Karpas-422 (cell line): ENCODE results near the gene CATSPER3. TPM values are rescaled to one million over a fixed set of nuclear protein-coding genes. Genes with fewer than 3 reads are reported as not detected.
"Not testable (repeated sequence)": the region's sequence is repeated elsewhere in the genome, so short reads cannot be mapped to it uniquely, and the experiment has no call there.

Experiments
- DNase-seq: peaks from one replicate; pipeline ENCODE4 v3.0.0-alpha.2; 2015
- H2AFZ ChIP-seq: fragments of 200-600 bp; sonication (generic); 2 replicates; pipeline ENCODE4 v1.6.1; 2014; ENCODE audit warnings: antibody characterized with exemption, low read length, mixed read lengths
- H3K27ac ChIP-seq: fragments of 200-600 bp; sonication (generic); 2 replicates; pipeline ENCODE4 v1.5.1; 2014; ENCODE audit warnings: mild to moderate bottlenecking, low read length, moderate library complexity
- H3K27me3 ChIP-seq: fragments of 200-600 bp; sonication (generic); 2 replicates; pipeline ENCODE4 v1.6.1; 2014; ENCODE audit warnings: low read length, mixed read lengths
- H3K36me3 ChIP-seq: fragments of 200-600 bp; sonication (generic); 2 replicates; pipeline ENCODE4 v1.6.1; 2014; ENCODE audit warnings: low read length, mixed read lengths; ENCODE audit not compliant: insufficient read depth
- H3K4me1 ChIP-seq: fragments of 200-600 bp; sonication (generic); 2 replicates; pipeline ENCODE4 v1.6.1; 2014; ENCODE audit warnings: mild to moderate bottlenecking, low read length, mixed read lengths
- H3K4me2 ChIP-seq: fragments of 200-600 bp; sonication (generic); 2 replicates; pipeline ENCODE4 v1.6.1; 2014; ENCODE audit warnings: low read length, low read depth, mild to moderate bottlenecking; ENCODE audit not compliant: poor library complexity, severe bottlenecking
- H3K4me3 ChIP-seq: fragments of 200-600 bp; sonication (generic); 2 replicates; pipeline ENCODE4 v1.5.1; 2014; ENCODE audit warnings: mild to moderate bottlenecking, antibody characterized with exemption, low read length, mixed read lengths
- H3K79me2 ChIP-seq: fragments of 200-600 bp; sonication (generic); 2 replicates; pipeline ENCODE4 v1.6.1; 2014; ENCODE audit warnings: mild to moderate bottlenecking, low read length, mixed read lengths
- H3K9ac ChIP-seq: fragments of 200-600 bp; sonication (generic); 2 replicates; pipeline ENCODE4 v1.6.0; 2014; ENCODE audit warnings: low read length
- H3K9me2 ChIP-seq: fragments of 200-600 bp; sonication (generic), shearing (Covaris generic); replicated peaks from 2 replicates; pipeline ENCODE4 v1.6.0; 2014; ENCODE audit warnings: mild to moderate bottlenecking, low read length, moderate library complexity; ENCODE audit not compliant: insufficient read depth
- H3K9me3 ChIP-seq: fragments of 300-700, 200-600 bp; sonication (generic); 2 replicates; pipeline ENCODE4 v1.6.1; 2014; ENCODE audit warnings: low read length, mixed read lengths
- H4K20me1 ChIP-seq: fragments of 200-600 bp; sonication (generic); 2 replicates; pipeline ENCODE4 v1.6.1; 2014; ENCODE audit warnings: mild to moderate bottlenecking, antibody characterized with exemption, low read length, low read depth; ENCODE audit not compliant: insufficient read depth
- total RNA-seq: library from RNA; depleted of rRNA; stranded (reverse); fragments of >200 nt; shearing (Covaris generic); gene quantifications from 2 replicates; pipeline ENCODE4 v1.2.3, GENCODE V29; 2014; ENCODE audit warnings: low replicate concordance

Gene CATSPER3
- total RNA-seq, 1 experiment from 2014 or later, result not detected

GRCh38 chr5:134997015-134997414 lies 29.3 kb downstream of the CATSPER3 start:
- Histone ChIP-seq H3K79me2 (no peaks in the 10 kb centered on the region), H2AFZ (no peak overlapping the region), H3K9me3 (no peaks in the 10 kb centered on the region), H3K9ac (no peak overlapping the region), H3K27ac (no peak overlapping the region), H3K4me2 (no peak overlapping the region), H4K20me1 (no peaks in the 10 kb centered on the region), H3K4me3 (no peak overlapping the region), H3K9me2 (no peaks in the 10 kb centered on the region), H3K36me3 (no peaks in the 10 kb centered on the region), H3K27me3 (no peaks in the 10 kb centered on the region), H3K4me1 (peaks cover 20% of the 10 kb centered on the region)
- no peak for DNase-seq

DNA sequence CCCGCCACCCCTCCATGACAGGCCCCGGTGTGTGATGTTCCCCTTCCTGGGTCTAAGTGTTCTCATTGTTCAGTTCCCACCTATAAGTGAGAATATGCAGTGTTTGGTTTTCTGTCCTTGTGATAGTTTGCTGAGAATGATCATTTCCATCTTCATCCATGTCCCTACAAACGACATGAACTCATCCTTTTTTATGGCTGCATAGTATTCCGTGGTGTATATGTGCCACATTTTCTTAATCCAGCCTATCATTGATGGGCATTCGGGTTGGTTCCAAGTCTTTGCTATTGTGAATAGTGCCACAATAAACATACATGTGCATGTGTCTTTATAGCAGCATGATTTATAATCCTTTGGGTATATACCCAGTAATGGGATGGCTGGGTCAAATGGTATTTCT lies 30.4 kb downstream of the CATSPER3 start:
- H3K9me2 ChIP-seq, H3K4me3 ChIP-seq, H4K20me1 ChIP-seq, H3K27ac ChIP-seq, H3K4me2 ChIP-seq, H2AFZ ChIP-seq, H3K9me3 ChIP-seq, DNase-seq, H3K36me3 ChIP-seq, H3K79me2 ChIP-seq, H3K9ac ChIP-seq, H3K27me3 ChIP-seq: not testable (repeated sequence)
- H3K4me1 ChIP-seq, result peaks cover 20% of the 10 kb centered on the region

- no peak overlapping the region for H3K27ac ChIP-seq
- no peak overlapping the region for H3K9ac ChIP-seq
- no peak for DNase-seq
- no peaks in the 10 kb centered on the region for H3K27me3 ChIP-seq
- H3K4me1 ChIP-seq, result no peaks in the 10 kb centered on the region
- H3K9me2 ChIP-seq, result no peaks in the 10 kb centered on the region
- no peaks in the 10 kb centered on the region for H4K20me1 ChIP-seq
- H2AFZ ChIP-seq, result no peak overlapping the region
- no peak overlapping the region for H3K4me3 ChIP-seq
- no peaks in the 10 kb centered on the region for H3K79me2 ChIP-seq
- H3K4me2 ChIP-seq, result no peak overlapping the region
- H3K9me3 ChIP-seq, result no peaks in the 10 kb centered on the region
- H3K36me3 ChIP-seq, result no peaks in the 10 kb centered on the region
These were observed 36.7 kb downstream of the CATSPER3 start for GRCh38 chr5:135004376-135004775.

DNA sequence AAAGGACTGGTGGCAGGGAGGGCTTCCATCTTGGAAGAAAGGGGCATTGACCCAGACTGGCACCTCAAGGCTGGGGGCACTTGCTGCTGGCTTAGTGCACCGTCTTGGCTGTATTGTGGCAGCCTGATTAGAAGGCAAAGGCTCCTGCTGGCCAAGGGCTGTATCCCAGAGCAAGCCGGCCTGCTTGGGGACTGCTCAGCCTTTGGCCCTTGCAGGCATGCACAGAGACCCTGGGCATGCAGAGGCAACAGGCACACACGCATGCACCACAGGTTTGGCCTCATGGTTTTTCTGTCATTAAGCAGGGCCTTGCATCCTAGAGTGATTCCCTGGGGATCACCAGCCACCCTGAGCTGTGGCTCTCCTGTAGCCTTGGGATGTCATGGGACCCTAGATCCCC lies 37.4 kb downstream of the CATSPER3 start:
- H3K4me3 ChIP-seq, result no peak overlapping the region
- no peak for DNase-seq
- H4K20me1 ChIP-seq, result no peaks in the 10 kb centered on the region
- no peaks in the 10 kb centered on the region for H3K36me3 ChIP-seq
- H3K27ac ChIP-seq, result no peak overlapping the region
- H3K4me2 ChIP-seq, result no peak overlapping the region
- H3K9me3 ChIP-seq, result no peaks in the 10 kb centered on the region
- no peaks in the 10 kb centered on the region for H3K9me2 ChIP-seq
- H2AFZ ChIP-seq, result no peak overlapping the region
- no peaks in the 10 kb centered on the region for H3K27me3 ChIP-seq
- H3K79me2 ChIP-seq, result no peaks in the 10 kb centered on the region
- H3K9ac ChIP-seq, result no peak overlapping the region
- no peaks in the 10 kb centered on the region for H3K4me1 ChIP-seq

DNA sequence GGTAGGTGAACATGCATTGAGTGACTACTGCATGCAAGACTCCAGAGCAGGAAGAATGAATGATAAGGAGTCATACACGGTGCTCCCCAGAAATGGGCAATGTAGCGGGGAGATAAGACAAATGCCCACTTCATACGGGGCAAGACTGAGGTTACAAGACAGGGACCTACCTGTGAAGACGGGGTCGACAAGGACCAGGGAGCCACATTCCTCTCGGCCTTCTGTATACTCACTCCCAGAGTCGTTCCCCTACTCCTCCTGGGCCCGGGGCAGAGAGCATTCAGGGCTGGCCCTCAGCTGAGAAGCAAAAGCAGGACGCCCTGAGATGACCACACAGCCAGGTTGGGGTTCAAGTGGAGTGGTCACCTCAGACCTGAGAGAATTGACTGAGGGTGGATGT lies 39.6 kb downstream of the CATSPER3 start:
- no peak for DNase-seq
- no peak overlapping the region for H3K4me2 ChIP-seq
- H3K4me1 ChIP-seq, result no peaks in the 10 kb centered on the region
- H2AFZ ChIP-seq, result no peak overlapping the region
- H3K4me3 ChIP-seq, result no peak overlapping the region
- no peaks in the 10 kb centered on the region for H3K9me3 ChIP-seq
- H3K27ac ChIP-seq, result no peak overlapping the region
- H3K9me2 ChIP-seq, result no peaks in the 10 kb centered on the region
- no peaks in the 10 kb centered on the region for H3K36me3 ChIP-seq
- H3K79me2 ChIP-seq, result no peaks in the 10 kb centered on the region
- no peak overlapping the region for H3K9ac ChIP-seq
- H3K27me3 ChIP-seq, result no peaks in the 10 kb centered on the region
- H4K20me1 ChIP-seq, result no peaks in the 10 kb centered on the region

- H3K4me1 ChIP-seq, result no peaks in the 10 kb centered on the region
- DNase-seq, result no peak
- H3K27ac ChIP-seq, result no peak overlapping the region
- no peaks in the 10 kb centered on the region for H3K27me3 ChIP-seq
- no peaks in the 10 kb centered on the region for H4K20me1 ChIP-seq
- no peak overlapping the region for H3K4me3 ChIP-seq
- no peaks in the 10 kb centered on the region for H3K36me3 ChIP-seq
- H3K9ac ChIP-seq, result no peak overlapping the region
- H3K4me2 ChIP-seq, result no peak overlapping the region
- no peak overlapping the region for H2AFZ ChIP-seq
- no peaks in the 10 kb centered on the region for H3K9me2 ChIP-seq
- no peaks in the 10 kb centered on the region for H3K79me2 ChIP-seq
- H3K9me3 ChIP-seq, result no peaks in the 10 kb centered on the region
These were observed 40.1 kb downstream of the CATSPER3 start for GRCh38 chr5:135007749-135008363.

DNA sequence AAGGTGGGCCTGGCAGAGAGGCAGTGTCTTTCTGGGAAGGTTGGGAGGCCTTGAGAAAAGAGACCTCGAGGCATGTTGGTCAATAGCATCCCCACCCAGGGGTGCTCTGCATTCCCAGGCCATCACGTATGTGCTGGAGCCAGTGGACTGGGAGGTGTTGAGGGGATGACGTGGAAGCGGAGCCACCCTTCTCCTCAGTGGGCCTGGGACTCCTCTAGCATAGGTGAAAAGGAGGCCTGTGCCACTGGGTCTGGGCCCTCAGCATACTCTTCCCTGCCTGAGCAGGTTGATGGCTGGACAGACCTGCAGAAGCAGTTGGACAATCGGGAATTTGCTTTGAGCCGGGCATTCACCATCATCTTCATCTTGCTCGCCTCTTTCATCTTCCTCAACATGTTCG lies 40.8 kb downstream of the CATSPER3 start:
- Histone ChIP-seq H3K9ac (no peak overlapping the region), H3K4me2 (no peak overlapping the region), H3K9me2 (no peaks in the 10 kb centered on the region), H3K27ac (no peak overlapping the region), H3K79me2 (no peaks in the 10 kb centered on the region), H3K27me3 (no peaks in the 10 kb centered on the region), H3K36me3 (no peaks in the 10 kb centered on the region), H3K4me3 (no peak overlapping the region), H2AFZ (no peak overlapping the region), H3K4me1 (no peaks in the 10 kb centered on the region), H3K9me3 (no peaks in the 10 kb centered on the region), H4K20me1 (no peaks in the 10 kb centered on the region)
- DNase-seq, result no peak

GRCh38 chr5:135008981-135009735 lies 41.5 kb downstream of the CATSPER3 start:
- Histone ChIP-seq H3K79me2 (no peaks in the 10 kb centered on the region), H3K4me3 (no peak overlapping the region), H3K27me3 (no peaks in the 10 kb centered on the region), H3K9ac (no peak overlapping the region), H4K20me1 (no peaks in the 10 kb centered on the region), H3K4me1 (no peaks in the 10 kb centered on the region), H3K4me2 (no peak overlapping the region), H3K27ac (no peak overlapping the region), H3K9me2 (no peaks in the 10 kb centered on the region), H3K36me3 (no peaks in the 10 kb centered on the region), H3K9me3 (no peaks in the 10 kb centered on the region), H2AFZ (no peak overlapping the region)
- no peak for DNase-seq
